HL-60/S4 treated with phorbol 12-myristate 13-acetate at 8.2 ng/mL for 4 days and 3 days (cell line): ENCODE results near the gene MAP3K14.
"Not testable (repeated sequence)": the region's sequence is repeated elsewhere in the genome, so short reads cannot be mapped to it uniquely, and the experiment has no call there.

Experiments used
- in situ Hi-C: fragments of 300-500 bp; cut with MboI; formaldehyde crosslinking; loops from 2 replicates; pipeline ENCODE4 v1.15.0; 2022; ENCODE audit warnings: low sequenced_read_pairs

Gene MAP3K14

DNA sequence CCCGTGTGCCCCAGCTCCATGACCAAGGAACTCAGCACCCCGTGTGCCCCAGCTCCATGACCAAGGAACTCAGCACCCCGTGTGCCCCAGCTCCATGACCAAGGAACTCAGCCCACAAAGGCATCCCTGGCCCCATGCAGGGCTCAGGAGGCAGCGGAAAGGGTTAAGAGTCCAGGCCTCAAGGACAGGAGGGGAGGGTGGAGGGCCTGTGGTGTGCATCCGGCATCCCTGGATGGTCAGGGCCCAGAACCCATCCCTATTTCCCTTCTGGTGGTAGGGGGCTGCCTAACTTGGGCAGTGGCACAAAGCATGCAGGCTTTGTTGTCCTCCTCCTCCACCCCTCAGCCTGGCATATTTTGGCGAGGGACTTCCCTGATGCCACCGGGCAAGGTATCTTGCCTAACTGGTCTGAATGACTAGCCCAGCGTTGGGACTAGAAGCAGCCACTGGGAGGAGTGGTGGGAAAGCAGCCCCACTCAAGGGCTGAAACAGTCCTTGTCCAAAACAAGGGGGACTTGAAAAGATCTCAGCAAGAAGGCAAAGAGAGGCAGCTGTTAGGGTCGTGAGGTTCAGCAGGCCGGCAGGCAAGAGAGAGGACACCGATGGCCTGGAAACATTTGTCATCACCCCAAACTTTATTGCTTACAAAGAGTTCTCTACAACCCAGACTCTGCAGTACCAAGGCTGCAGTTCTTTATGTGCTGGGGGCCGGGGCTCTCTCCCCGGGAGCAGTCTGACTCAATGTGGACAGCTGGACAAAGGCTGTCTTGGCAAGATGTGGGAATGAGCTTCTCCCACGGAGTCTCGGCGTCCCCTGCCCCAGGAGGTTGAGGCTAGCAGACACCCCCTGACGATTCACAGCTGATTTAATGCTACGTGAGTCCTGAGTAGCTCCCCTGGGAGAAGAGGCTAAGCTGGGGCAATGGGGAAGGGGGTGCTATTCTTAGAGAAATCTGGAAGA, 54.0 kb downstream of the MAP3K14 start:
- in situ Hi-C loops = no loop called here

DNA sequence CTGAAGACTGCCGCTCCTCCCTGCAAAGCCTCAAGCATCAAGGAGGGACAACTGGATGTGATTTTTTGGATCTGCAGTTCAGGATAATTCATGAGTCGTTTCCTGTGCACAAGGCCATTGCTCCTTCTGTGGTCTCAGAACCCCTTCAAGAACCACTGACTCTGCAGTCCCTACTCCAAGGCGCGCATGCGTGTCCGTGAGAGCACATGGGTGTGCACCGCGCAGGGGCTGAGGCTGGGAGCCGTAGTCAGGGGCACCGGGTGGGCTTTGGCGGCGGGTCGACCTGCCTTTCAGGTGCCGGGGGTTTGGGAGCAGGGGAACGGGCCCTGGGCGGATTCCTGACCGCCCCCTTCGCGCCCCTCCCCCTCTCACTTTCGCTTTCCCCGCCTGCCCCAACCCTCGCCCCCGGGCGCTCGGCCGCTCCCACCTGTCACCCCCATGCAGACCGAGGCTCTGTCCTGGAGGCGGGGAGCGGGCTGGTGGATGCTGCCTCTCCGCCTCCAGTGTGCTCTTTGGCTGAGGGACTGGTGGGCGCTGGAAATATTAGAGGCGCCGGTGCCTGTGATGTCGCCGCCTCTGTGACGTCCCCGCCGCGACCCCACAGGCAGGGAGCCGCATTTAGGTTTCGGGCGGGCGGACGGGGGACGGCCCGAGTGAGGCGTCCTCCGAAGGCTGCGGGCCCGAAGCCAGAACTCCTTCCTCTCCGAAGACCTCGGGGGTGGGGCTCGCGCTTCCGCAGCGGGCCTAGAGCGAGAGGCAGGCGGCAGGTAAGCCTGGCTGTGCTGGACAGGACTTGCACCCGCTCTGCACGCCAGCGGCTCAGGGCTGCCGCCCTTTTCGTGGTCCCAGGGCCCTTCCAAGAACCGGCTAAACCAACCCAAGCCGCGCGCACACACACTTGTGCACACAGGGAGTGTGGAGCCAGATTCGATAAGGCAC, 55.0 kb downstream of the MAP3K14 start, which contains the start of gene SPATA32:
SPATA32 (minus strand) TSS at position 518 of the 939 bp plus-strand sequence; CDS start at position 440, 78 bp downstream.
- in situ Hi-C loops = no loop called here

DNA sequence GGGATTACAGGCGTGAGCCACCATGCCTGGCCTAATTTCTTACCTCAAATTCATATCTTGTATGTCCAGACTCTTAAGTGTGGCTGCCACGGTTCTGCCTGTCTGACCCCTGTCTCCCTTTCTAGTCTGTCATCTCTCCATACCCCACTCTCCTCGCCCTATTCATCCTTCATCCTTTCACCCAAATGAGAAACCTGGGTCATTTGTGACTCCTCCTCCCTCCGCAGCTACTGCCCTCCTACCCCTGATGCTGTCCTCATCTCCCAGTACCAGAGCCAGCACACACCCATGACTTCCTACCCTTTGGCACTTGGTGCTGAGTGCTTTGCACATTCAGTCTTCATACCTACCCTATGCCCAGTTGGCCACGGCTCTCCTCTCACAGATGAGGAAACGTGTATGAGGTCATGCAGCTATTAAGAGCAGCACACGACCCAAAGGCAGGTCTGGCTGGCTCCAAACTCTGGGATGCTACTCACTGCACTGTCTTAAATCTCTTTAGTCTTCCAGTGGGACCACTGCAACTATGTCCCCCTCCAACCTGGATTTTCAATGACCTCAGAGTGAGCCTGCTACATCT, 56.5 kb downstream of the MAP3K14 start:
- in situ Hi-C loops = no loop called here

DNA sequence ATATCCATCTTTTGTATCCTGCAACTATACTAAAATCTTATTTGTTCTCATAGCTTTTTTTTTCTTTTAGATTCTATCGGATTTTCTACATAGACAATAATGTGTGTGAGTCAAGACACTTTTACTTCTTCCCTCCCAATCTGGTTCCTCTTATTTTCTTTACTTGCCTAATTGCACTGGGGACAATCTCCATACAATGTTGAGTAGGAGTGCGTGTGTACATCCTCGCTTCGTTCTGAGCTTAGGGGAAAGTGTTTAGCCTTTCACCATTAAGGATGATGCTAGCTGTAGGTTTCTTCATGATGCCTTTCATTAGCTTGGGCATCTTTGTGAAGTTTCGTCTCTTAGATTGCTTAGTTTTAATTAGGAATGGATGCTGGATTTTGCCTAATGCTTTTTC, 57.8 kb downstream of the MAP3K14 start:
- in situ Hi-C loops = no loop called here

DNA sequence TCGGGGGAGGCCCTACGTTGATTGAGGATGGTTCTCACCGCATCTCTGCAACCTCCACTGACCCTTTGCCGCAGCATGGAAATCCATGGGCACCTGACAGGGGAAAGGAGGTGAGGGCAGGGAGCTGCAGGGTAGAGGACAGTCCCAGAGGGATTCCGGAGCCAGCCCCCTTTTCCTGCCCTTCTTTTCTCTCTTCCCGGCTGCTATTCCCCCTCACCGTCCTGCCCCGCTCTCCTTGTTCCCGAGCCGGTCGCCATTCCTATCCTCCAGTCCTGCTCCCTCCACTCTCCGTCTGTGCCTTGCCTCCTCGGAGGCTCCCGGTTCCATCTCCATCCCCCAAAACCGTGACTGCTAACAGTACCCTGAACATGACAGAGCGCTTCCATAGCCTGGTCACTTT, 59.7 kb downstream of the MAP3K14 start:
- in situ Hi-C loops = no loop called here

DNA sequence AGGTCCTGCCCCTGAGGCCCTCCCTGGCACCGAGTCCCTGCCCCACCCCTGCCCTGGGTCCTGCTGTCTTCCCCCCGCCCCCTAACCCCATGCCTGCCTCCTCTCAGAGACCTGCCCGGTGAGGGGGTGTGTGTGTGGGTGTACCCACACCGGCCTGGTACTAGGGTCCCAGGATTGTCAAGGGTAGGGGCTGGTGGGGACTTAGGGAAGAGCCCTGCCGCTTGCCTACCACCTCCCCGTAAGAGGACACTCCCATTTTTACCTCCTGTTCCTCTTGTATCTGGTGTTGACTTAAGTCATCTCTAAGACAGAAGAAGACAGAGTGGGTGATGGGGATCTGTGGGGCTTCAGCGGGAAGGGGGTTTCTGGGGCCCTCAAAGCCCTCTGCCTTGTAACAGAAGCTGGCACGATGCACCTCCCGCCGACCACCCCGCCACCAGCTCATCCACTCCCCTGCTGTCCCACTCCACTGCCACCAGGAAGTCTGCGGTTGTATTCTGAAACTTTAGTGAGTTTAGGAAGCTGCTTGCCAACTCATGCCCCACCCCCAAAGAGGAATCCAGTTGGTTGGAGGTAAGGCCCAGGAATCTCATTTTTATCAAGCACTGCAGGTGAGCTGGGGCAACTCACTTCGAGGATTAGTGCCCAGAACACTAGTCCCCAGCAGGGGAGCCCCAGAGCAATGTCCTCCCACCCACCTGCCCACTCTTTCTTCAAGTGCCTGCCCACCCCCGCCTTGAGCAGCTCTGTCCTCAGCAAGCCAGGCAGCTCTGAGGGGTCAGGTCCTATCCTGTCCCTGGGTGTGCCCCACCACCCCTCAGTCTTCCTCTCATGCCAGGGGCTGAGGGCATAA, 60.5 kb downstream of the MAP3K14 start:
- in situ Hi-C loops = no loop called here

DNA sequence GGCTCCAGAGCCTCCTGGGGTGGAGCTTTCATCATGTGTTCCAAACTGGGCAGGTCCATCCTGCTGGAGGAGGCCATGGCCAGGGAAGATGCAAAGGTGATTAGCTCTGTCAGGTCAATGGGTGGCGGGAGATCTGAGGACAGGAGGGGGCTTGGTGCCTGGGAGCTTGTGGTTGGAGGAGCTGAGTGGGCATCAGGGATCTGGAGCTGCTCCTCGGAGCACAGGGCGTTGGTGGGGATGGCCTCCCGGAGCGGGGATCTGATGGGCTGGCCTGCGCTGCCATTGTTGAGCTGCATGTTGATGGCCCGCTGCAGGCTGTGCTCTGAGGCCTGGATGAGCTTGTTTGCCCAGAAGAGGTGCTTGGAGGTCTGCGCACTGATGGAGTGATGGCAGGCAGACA, 61.5 kb downstream of the MAP3K14 start:
- in situ Hi-C loops = no loop called here

DNA sequence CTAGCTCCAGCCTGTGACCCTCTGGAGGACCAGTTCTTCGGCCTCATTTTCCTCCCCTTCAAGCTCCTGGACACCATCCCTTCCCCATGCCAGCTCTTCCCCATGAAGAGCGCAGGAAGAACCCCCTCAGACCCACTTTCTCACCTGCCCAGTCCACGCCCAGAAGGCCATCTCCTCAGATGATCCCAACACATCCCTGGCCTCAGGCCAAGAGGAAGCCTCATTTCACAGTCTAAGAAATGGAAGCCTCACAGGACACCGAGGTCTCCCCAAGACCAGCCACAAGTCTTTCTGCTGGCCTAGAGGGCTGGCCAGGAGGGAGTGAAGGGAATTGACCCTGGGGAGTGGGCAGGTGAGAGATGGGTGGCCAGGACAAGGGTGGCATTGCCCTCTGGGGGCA, 62.9 kb downstream of the MAP3K14 start:
- in situ Hi-C loops = no loop called here

DNA sequence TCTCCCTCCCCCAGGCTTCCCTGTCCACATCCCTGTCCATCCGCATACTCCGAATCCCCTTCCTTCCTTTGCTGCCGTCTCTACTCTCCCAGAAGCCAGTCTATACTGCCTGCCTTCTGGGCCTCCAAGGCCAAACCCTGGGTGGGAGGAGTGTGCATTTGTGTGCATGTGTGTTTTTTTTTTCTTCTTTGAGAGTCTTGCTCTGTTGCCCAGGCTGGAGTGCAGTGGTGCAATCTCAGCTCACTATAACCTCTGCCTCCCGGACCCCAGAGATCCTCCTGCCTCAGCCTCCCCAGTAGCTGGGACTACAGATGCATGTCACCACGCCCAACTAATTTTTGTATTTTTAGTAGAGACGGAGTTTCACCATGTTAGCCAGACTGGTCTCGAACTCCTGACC, 63.6 kb downstream of the MAP3K14 start:
- in situ Hi-C loops = not testable (repeated sequence)

DNA sequence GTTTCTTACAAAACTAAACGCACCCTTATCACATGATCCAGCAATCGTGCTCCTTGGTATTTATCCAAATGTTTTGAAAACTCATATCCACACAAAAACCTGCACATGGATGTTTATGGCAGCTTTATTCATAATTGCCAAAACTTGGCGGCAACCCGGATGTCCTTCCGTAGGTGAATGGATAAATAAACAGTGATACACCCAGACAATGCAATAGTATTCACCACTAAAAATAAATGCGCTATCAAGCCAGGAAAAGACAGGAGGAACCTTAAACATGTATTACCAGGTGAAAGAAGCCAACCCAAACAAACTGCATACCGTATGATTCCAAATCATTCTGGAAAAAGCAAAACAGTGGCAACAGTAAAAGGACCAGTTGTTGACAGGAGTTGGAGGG, 64.9 kb downstream of the MAP3K14 start:
- in situ Hi-C loops = no loop called here

DNA sequence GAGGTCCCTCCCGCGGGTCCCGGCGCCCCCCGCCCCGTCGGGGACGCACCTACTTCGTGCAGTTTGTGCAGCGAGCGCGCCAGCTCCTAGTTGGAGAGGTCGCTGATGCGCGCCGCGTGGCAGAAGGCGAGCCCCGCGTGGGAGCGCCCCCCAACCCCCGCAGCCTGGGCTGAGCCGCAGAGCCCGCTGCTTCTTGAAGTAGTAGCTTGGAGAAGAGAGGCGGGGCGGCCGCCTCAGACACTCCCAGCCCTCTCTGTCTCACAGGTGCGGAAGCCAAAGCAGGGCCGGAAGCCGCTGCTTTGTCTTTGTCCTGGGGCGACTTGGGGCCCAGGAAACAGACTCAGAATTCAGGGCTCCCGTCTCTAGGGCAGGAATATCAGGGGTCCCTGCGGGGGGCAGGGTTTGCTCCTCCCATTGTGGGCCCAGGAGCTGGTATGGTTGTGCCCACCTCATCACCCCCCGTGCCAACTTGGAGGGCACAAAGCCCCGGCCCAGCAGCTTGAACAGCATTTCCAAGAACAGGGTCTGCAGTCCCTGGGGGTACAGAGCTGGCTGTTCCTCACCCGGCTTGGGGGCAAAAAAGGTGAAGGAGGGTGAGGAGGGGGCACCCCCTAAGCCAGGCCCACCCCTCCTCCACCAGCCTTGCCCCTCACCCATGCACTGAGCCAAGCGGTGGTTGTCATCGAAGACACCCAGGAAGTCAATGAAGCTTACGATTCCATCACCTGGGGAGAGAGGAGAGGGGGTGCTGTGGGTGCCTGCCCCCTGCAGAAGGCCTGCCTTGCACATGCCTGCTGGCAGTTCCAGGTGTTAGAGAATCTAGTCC, 68.5 kb downstream of the MAP3K14 start:
- in situ Hi-C loops = no loop called here

DNA sequence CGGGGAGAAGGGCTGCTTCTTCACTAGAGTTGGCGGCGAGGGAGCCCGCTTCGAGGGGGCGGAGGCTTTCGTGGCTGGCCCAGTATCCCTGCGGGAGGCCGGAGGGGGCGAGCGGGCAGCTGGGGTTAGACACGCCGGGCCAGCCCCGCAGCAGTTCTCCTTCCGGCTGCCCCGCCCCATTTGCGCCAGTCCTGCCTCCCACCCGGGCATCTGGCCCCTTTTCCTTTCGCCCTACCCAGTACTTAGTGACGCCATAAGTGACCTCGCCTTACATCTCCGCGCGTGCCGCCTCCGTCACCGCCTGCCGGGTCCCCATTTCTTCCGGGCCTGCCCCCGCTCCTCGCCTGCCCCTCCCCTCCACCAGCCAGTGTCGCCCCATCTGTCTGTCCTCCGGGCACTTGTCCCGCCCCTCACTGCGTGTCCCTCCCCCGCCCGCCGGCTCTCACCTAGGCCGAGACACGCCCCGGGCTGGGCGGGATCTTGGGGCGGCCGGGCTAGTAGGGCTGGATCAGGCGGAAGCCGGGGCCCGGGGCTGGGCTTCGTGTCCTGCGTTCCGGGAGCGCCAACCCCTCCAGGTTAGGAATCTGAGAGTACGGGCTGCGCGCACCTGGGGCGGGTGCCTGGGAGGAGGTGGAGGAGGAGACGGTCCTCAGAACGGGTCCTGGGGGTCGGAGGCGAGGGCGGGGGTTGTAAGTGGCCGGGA, 69.2 kb downstream of the MAP3K14 start:
- in situ Hi-C loops = no loop called here

DNA sequence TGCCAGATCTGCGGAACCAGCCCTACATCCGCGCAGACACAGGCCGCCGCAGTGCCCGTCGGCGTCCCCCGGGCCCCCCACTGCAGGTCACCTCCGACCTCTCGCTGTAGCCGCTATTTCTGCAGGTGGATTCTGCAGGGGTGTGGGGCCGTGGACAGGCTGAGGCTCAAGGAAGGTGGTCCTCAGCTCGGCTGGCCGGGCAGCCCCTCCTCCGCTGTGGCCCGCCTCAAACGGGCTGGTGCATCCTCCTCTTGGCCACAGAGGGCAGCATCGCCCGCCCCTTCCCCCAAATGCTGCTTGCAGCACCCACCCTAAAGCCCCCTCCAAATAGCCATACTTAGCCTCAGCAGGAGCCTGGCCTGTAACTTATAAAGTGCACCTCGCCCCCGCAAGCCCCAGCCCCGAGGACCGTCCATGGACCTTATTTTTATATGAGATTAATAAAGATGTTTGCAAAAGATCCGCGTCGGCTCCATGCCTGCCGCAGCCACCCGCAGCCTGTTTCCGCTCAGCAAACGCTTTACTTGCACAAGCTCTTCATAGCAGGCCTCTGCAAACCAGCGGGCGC, 69.9 kb downstream of the MAP3K14 start:
- in situ Hi-C loops = no loop called here

DNA sequence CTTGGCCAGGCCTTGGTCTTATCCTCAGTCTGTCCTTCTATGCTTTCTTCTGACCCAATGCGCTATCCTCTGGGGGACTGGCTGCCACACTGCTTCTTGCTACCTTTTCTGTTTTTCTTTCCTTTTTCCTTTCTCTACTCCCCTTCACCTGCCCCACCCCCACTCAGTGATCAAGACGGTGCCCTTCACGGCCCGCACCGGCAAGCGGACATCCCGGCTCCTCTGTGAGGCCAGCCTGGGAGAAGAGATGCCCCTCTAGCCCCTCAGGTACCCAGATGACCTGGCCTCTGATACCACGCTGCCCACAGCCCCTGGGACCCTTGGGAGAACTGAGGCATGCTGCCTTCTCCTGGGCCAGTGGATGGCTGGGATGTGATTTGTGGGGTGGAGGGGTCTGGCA, 70.5 kb downstream of the MAP3K14 start:
- in situ Hi-C loops = no loop called here

DNA sequence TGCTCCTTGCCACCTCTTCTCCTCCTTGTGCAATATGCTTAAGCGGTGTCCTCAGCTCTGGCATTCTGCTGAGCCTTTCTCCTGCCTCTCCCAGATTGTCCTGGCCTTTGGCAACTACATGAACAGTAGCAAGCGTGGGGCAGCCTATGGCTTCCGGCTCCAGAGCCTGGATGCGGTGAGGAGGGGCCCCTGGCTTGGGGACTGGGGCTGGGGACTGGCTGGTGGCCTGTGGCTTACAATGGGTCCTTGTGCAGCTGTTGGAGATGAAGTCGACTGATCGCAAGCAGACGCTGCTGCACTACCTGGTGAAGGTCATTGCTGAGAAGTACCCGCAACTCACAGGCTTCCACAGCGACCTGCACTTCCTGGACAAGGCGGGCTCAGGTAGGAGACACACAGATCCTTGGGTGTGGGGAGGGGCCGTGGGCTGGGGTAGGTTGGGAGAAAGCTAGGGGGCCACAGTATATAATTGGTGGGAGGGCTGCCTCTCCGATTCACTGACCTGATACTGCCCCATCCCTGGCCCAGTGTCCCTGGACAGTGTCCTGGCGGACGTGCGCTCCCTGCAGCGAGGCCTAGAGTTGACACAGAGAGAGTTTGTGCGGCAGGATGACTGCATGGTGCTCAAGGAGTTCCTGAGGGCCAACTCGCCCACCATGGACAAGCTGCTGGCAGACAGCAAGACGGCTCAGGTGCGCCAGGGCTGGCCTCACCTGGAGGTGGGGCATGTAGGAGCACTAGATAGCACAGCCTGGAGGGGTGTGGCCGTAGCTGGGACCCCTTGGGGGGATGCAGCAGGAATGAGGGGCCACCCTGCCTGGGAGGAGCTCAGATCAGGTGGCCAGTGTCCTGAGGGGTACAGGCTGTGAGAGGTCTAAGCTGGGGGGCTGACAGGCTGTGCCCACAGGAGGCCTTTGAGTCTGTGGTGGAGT, 71.8 kb downstream of the MAP3K14 start:
- in situ Hi-C loops = no loop called here

DNA sequence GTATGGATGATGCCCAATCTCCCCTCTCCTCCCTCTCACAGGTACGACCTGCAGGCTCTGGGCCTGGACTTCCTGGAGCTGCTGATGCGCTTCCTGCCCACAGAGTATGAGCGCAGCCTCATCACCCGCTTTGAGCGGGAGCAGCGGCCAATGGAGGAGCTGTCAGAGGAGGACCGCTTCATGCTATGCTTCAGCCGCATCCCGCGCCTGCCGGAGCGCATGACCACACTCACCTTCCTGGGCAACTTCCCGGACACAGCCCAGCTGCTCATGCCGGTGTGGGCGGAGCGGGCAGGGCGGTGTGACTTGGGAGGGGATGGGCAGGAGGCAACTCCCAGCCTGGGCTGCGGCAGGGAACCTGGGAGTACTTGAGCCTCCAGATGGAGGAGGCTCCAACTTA, 73.1 kb downstream of the MAP3K14 start:
- in situ Hi-C loops = no loop called here

DNA sequence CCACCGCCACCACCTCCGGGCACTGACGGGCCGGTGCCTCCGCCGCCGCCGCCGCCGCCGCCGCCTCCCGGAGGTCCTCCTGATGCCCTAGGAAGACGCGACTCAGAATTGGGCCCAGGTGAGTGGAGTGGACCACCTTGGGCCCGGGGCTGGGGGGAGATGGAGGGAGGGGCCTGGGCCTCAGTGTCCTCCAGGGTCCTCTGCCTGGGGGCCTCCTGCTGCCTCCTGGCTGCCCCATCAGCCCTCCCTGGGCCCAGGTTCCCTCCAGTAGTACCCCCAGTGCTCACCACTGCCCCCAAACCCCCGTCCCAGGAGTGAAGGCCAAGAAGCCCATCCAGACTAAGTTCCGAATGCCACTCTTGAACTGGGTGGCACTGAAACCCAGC, 74.8 kb downstream of the MAP3K14 start:
- in situ Hi-C loops = no loop called here
